KG1 (cell line): Measurements from ENCODE around the gene LHX2.

Experiments
- DNase-seq: peaks from one replicate; lab custom pipeline; 2025; lab: John Stamatoyannopoulos, UW

Gene LHX2

GRCh38 chr9:124062172-124062571 is 50.6 kb downstream of the LHX2 start:
- no peak for DNase-seq

DNA sequence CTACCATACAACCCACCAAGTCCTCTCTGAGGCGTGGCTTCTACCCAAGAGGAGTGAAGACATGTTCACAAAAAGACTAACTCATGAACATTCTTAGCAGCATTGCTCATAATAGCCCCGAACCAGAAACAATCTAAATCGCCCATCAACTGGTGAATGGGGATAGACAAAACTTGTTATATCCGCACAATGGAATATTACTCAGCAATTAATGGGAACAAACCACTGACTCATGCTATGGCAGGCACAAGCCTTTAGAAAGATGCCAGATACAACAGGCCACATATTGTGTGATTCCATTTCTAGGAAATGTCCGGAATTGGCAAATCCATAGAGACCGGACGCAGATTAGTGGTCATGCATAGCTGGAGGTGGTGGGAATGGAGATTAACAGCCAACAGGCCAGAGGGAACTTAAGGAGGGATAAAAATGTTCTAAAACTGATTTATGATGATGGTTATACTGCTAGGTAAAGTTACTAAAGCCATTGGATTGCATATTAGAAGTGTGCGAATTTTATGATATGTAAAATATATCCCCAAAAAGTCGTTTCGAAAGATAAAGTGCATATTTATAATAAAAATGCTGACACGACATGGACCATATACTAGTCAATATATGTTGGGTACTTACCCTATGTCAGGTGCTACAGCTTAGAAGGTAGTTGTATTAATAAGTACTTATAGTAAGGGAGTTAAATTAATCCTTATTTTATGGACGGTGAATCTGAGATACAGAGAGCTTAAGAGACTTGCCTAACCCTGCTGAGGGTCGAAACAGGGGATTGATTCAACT is 55.4 kb downstream of the LHX2 start:
- DNase-seq: no peak

GRCh38 chr9:124068251-124068650 is 56.7 kb downstream of the LHX2 start:
- no peak for DNase-seq

DNA sequence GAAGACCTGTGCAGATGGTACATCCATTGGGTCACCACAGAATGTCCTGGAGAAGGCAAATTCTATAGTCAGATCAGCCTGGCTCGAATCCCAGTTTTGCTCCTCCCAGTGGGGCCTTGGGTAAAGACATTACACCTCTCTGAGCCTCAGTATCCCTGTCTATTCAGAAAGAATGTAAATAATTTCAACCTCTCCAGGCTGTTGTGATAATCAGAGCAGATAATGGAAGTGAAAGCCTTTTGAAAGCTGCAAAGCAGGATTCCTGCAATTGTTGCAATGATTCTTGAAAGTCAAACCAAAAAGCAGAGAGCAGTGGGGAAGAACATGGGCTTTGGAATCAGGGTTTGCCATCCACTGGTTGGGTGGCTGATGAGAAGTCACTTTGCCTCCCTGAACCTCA is 63.2 kb downstream of the LHX2 start:
- DNase-seq: no peak

- DNase-seq: no peak
Measured at GRCh38 chr9:124075761-124076160, 64.2 kb downstream of the LHX2 start.

GRCh38 chr9:124077915-124078572 is 66.5 kb downstream of the LHX2 start:
- DNase-seq: no peak

DNA sequence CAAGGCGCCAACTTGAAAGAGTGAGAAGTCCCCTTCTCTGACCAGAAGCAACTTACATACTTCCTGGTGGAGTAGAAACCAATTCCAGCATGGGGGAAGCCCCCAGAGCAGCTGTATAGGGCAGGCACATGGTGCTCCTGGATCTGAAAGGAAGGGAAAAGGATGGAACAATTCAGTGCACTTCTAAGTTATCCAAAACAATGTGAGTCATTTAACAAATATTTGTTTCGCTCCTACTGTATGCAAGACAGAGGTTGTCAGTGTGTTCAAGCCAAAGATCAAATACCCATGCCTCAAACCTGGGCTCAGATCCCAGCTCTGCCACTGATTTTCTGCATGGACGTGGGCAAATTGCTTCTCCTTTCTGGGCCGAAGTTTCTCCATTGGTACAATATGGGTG is 67.1 kb downstream of the LHX2 start:
- no peak for DNase-seq

DNA sequence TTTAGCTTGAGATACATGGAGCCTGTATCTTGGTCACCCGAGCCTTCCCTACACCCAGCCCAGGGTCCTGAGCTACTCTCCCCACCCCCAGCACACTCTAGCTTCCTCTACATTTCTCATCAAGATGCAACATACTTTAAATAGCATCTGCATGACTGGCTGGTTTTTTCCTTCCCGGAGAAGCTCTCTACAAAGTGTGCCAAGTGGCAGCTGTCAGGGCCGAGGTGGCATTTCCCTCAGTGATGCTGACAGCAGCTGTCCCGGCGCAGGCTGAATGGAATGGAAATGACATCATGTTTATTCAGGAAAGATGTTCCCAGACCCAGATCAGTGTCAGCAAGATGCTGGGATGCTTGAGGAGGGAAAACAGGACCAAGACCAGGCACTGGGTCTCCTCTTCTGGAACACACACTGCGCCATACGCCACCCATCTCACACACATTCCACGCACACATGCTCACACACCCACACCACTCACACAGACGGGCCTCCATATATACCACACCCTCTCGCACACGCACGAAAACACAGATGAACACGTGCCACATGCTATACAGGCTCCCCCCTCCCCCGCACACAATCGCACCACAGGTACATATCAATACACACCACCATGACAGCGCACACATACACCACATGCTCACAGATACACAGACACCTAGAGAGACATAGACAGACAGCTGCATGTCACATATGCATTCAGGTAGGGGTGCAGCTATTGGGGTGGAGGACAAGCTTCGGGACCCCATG is 67.8 kb downstream of the LHX2 start:
- DNase-seq: no peak

DNA sequence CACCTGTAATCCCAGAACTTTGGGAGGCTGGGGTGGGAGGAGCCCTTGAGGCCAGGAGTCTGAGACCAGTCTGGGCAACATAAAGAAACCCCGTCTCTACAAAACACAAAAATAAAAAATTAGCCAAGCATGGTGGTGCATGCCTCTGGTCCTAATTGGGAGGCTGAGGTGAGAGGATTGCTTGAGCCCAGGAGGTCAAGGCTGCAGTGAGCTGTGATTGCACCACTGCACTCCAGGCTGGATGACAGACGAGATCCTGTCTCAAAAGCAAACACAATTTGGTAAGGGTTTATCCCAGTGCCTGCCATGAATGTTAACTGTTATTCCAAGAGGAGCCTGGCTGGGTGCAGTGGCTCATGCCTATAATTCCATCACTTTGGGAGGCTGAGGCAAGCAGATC is 71.1 kb downstream of the LHX2 start:
- no peak for DNase-seq
